PC-9 (cell line): ENCODE measurements around the gene BEND6.

Experiments
- CTCF ChIP-seq: fragments of 200-600 bp; sonication (generic); conservative IDR thresholded peaks from 2 replicates; pipeline ENCODE4 v1.6.1; 2017; ENCODE audit warnings: mixed run types, antibody characterized with exemption, mild to moderate bottlenecking, moderate library complexity
- EZH2 ChIP-seq: fragments of 200-600 bp; sonication (generic); IDR thresholded peaks from 2 replicates; pipeline ENCODE4 v1.8.0; 2017; ENCODE audit warnings: antibody characterized with exemption, low read depth

GRCh38 chr6:57040011-57040410 is 85.1 kb downstream of the BEND6 start:
- TF ChIP-seq CTCF (no peak), EZH2 (no peak)
